ENCODE results near the gene L3MBTL4. TPM values are rescaled to one million over a fixed set of nuclear protein-coding genes. Genes with fewer than 3 reads are reported as not detected.
"Not testable (repeated sequence)": the region's sequence is repeated elsewhere in the genome, so short reads cannot be mapped to it uniquely, and the experiment has no call there.

L3MBTL4 gene
- total RNA-seq, 6 experiments from 2014 or later, result not detected

GRCh38 chr18:6396847-6397246, 17.9 kb downstream of the L3MBTL4 start:
- Mint-ChIP-seq H3K27ac (no peak overlapping the region), H3K4me1 (ENCODE audit: low read depth) (no peaks in the 10 kb centered on the region), H3K27me3 (ENCODE audit: insufficient read depth) (no peaks in the 10 kb centered on the region), H3K9me3 (peaks cover 38% of the 10 kb centered on the region), H3K36me3 (ENCODE audit: low read depth) (no peaks in the 10 kb centered on the region), H3K4me3 (no peak overlapping the region)
- no peak for DNase-seq
- no peak for TF ChIP-seq CTCF (IDR thresholded peaks at IDR 0.05)

GRCh38 chr18:6396276-6396675, 18.4 kb downstream of the L3MBTL4 start:
- Mint-ChIP-seq H3K4me1 (ENCODE audit: low read depth) (no peaks in the 10 kb centered on the region), H3K27me3 (ENCODE audit: insufficient read depth) (no peaks in the 10 kb centered on the region), H3K27ac (no peak overlapping the region), H3K4me3 (no peak overlapping the region), H3K36me3 (ENCODE audit: low read depth) (no peaks in the 10 kb centered on the region), H3K9me3 (peaks cover 38% of the 10 kb centered on the region)
- DNase-seq, result no peak
- TF ChIP-seq CTCF (IDR thresholded peaks at IDR 0.05), result no peak

DNA sequence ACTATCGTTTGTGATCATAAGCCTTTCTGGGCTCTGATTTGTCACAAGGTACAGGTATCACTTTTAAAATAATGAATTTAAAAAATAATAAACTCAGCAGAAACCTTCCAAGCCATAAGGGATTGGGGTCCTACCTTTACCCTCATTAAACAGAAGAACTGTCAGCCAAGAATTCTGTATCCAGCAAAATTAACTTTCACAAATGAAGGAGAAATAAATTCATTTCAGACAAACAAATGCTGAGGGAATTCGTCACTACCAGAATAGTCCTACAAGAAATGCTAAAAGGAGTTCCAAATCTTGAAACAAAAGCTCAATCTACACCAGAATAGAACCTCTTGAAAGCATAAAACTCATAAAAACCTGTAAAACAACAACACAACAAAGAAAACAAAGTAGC, 25.7 kb downstream of the L3MBTL4 start:
- Mint-ChIP-seq H3K4me3 (no peak overlapping the region), H3K9me3 (peaks cover 38% of the 10 kb centered on the region), H3K27me3 (ENCODE audit: insufficient read depth) (peaks cover 3% of the 10 kb centered on the region; the same call in 1 of the 2 replicates), H3K27ac (no peak overlapping the region), H3K36me3 (ENCODE audit: low read depth) (no peaks in the 10 kb centered on the region), H3K4me1 (ENCODE audit: low read depth) (no peaks in the 10 kb centered on the region)
- TF ChIP-seq CTCF (IDR thresholded peaks at IDR 0.05), result no peak
- DNase-seq, result no peak

DNA sequence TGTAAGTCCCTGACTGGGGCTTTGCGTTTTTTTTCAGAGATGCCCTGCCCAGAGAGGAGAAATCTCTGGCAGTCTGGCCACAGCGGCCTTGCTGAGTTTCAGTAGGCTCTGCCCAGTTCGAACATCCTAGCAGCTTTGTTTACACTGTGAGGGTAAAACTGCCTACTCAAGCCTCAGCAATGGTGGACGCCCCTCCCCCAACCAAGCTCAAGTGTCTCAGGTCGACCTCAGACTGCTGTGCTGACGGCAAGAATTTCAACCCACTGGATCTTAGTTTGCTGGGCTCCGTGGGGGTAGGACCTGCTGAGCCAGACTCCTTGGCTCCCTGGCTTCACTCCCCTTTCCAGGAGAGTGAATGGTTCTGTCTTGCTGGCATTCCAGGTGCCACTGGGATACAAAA, 31.7 kb downstream of the L3MBTL4 start:
- Mint-ChIP-seq H3K9me3 (peaks cover 44% of the 10 kb centered on the region), H3K4me3 (no peak overlapping the region), H3K36me3 (ENCODE audit: low read depth) (no peaks in the 10 kb centered on the region), H3K4me1 (ENCODE audit: low read depth) (no peaks in the 10 kb centered on the region), H3K27ac (no peak overlapping the region), H3K27me3 (ENCODE audit: insufficient read depth) (peaks cover 3% of the 10 kb centered on the region; the same call in 1 of the 2 replicates)
- DNase-seq, result no peak
- TF ChIP-seq CTCF (IDR thresholded peaks at IDR 0.05), result no peak

DNA sequence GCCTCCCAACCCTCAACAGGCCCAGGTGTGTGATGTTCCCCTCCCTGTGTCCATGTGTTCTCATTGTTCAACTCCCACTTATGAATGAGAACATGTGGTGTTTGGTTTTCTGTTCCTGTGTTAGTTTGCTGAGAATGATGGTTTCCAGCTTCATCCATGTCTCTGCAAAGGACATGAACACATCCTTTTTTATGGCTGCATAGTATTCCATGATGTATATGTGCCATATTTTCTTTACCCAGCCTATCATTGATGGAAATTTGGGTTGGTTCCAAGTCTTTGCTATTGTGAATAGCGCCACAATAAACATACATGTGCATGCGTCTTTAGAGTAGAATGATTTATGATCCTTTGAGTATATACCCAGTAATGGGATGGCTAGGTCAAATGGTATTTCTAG, 37.2 kb downstream of the L3MBTL4 start:
- H3K27me3 Mint-ChIP-seq (ENCODE audit: insufficient read depth); DNase-seq; H3K4me3 Mint-ChIP-seq; H3K36me3 Mint-ChIP-seq (ENCODE audit: low read depth); H3K4me1 Mint-ChIP-seq (ENCODE audit: low read depth); H3K27ac Mint-ChIP-seq: not testable (repeated sequence)
- peaks cover 64% of the 10 kb centered on the region for H3K9me3 Mint-ChIP-seq

GRCh38 chr18:6376433-6377229, 38.1 kb downstream of the L3MBTL4 start:
- Mint-ChIP-seq H3K27me3 (ENCODE audit: insufficient read depth) (no peaks in the 10 kb centered on the region; the same call in 1 of the 2 replicates), H3K9me3 (peaks cover 60% of the 10 kb centered on the region), H3K27ac (no peak overlapping the region), H3K4me3 (no peak overlapping the region), H3K36me3 (ENCODE audit: low read depth) (no peaks in the 10 kb centered on the region), H3K4me1 (ENCODE audit: low read depth) (no peaks in the 10 kb centered on the region)
- TF ChIP-seq CTCF (IDR thresholded peaks at IDR 0.05), result no peak
- no peak for DNase-seq
